HG02759 (cell line): ENCODE data around the gene HRAS.
A peak's percentile ranks its signal among the peaks of the same experiment; 100 is the strongest.

Experiments
- ATAC-seq: cut with Tn5 transposase; IDR thresholded peaks from one replicate; pipeline ENCODE4 v1.9.1; 2021; ENCODE audit warnings: mild to moderate bottlenecking, moderate library complexity; ENCODE audit not compliant: unreplicated experiment

Gene HRAS

DNA sequence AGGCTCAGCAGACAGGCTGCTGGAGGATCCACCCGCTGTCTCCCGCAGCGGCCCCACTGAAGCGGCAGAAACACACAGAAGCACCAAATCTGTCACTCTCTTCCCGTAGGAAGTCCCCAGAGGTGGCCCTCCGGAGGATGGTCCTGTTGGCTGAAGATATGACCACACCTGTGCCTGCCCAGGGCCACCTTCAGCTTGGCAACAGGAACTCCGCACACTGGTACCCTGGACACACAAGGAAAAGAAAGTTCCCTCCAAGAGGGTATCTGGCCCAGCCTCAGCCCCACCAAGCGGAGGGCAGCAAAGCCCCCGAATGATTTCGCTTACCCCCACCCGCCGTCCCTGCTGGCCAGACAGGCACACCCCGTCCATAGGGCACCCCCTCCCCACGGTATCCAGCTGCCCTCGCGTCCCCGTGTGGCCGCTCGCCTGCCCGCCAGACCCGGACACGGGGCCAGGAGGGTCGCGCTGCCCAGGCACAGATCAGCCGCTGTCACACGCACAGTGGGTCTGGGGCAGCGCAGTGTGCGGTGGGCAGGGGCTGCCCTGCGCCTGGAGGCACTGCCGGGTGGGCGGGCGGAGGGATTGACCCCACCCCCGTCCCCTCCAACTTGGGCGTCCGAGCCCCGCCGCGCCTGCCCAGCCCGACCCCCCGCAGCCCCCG lies 32.4 kb upstream of the HRAS start:
- ATAC-seq = no peak

DNA sequence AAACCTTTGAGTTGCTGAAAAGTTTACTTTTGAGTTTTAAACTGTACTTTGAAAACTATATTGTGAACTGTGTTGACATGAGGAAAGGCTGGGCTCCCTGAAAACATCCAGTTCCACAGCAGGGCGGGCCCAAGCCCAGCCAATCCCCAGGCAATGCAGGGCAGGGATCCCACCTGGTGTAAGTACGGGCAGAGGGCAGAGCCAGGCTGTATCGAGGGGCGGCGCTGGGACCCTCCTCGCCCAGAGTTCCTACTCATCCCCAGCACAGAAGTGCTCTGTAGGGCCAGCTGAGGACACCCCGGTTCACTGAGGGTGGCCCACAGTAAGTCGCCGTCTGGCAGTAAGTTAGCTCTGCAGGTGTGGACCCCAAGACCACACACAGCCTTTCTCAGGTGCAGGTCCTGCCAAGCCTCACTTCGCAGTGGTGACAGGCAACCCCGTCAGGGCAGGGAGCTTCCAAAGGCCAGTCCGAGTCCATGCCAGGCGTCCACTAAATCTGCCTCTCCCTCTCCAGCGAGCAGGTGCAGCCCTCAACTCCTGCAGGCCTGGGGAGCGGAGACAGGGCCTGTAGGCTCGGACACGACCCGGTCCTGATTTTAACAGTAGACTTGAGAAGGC lies 31.7 kb upstream of the HRAS start:
- ATAC-seq = no peak

DNA sequence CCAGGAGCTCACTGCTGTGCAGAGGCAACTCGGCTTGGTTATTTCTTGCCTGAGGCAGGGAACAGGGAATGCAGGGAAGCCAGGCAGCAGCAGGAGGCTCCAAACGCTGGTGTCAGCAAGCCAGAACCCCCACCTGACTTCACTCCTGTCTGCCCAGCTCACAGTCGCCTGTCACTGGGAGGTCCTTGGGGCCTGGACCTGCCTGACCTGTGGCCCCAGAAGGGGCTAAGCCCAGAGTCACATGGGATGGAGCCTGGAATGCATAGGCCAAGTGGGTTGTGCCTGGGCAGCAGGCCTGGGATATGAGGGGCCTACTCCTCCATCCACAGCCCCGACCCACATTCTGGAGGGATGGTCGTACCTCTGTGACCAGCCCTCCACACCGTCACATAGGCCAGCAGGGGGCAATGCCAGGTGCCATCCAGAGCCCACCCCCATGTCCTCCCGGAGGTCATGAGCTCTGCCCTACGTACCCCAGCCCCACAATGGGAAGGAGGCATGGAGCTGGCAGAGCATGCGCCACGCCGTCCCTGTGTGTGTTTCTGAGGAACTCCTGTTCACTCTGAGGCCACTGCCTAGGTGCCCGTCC lies 30.6 kb upstream of the HRAS start:
- no peak for ATAC-seq

DNA sequence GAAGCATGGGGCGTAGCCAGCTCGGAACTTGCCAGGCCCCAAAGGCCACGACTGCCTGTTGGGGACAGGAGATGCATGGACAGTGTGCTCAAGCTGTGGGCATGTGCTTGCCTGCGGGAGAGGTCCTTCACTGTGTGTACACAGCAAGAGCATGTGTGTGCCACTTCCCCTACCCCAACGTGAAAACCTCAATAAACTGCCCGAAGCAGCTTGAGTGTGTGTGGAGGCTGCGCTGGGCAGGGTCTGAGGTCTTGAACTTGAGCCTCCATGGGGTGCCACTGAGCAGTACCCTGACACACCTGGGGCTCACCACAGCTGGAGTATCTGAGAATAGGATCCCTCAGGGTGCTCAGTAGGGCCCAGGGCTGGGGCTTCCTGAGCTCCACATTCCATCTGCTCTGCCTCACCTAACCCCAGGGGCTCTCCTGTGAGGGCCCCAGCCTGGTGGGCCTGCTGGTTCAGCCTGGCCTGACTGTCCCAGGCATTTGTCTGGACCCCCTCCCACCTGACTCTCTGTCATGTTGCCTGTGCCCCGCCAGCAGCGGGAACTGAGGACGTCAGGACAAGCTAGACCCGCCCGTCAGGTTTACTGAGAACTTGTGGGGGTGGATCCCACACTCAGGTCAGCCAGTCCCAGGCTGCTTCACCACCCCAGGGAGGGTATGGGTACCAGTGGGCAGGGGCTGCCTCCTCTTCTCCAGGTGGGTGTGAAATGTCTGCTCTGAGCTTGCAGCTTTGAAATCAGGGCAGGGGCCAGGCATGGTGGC lies 28.6 kb upstream of the HRAS start:
- ATAC-seq = no peak

DNA sequence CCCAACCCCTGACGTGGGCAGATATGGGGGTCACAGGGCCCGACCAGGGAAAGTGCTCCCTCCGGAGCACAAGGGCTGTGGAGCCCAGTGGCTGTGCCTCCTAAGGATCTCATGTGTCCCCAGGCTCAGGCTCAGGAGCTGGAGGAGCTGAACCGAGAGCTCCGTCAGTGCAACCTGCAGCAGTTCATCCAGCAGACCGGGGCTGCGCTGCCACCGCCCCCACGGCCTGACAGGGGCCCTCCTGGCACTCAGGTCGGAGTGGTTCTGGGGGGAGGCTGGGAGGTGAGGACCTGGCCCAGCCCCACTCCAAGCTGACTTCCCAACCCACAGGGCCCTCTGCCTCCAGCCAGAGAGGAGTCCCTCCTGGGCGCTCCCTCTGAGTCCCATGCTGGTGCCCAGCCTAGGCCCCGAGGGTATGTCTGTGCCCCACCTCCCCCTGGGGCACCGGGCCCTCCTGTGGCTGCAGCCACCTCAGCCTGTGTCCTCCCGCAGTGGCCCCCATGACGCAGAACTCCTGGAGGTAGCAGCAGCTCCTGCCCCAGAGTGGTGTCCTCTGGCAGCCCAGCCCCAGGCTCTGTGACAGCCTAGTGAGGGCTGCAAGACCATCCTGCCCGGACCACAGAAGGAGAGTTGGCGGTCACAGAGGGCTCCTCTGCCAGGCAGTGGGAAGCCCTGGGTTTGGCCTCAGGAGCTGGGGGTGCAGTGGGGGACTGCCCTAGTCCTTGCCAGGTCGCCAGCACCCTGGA lies 27.9 kb upstream of the HRAS start:
- ATAC-seq = no peak

DNA sequence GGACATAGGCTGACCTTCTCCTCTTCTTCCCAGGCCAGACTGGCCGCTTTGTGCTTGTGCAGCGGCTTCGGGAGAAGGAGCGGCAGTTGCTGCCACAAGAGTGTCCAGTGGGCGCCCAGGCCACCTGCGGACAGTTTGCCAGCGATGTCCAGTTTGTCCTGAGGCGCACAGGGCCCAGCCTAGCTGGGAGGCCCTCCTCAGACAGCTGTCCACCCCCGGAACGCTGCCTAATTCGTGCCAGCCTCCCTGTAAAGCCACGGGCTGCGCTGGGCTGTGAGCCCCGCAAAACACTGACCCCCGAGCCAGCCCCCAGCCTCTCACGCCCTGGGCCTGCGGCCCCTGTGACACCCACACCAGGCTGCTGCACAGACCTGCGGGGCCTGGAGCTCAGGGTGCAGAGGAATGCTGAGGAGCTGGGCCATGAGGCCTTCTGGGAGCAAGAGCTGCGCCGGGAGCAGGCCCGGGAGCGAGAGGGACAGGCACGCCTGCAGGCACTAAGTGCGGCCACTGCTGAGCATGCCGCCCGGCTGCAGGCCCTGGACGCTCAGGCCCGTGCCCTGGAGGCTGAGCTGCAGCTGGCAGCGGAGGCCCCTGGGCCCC lies 26.8 kb upstream of the HRAS start:
- ATAC-seq = no peak

DNA sequence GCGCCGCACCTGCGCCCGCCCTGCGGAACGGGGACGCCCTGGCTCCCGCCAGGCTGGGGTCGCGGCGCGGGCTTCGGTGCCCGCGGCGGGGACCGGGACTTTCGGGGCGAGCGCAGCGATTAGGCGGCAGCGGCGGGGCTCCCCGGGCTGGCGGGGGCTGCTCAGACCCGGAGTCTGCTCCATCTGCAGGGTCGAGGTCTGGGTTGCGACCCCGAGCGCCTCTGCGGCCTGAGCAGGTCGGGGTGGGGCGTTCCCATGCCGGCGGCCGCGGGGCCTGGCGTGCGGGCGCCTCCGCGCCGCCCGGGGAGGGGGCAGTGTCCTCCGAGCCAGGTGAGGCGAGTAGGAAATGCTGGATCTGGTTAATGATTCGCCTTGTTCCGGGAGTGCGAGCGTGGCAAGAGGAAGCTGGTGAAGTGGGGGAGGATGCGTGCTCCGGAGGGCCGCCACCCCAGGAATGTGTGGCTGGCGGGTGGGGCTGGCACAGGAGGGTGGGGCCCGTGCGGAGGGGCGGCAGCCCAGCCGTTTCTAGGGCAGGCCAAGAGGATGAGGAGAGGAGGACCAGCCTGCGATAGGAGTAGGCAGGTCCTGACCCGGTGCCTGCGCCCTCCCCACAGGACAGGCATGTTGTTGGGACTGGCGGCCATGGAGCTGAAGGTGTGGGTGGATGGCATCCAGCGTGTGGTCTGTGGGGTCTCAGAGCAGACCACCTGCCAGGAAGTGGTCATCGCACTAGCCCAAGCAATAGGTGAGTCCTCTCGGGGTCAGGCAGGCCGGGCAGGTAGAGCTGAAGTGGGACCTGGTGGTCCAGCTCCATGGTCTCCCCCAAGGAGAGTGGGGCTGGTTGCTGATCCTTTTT lies 26.0 kb upstream of the HRAS start:
- peak; percentile 30 for ATAC-seq

DNA sequence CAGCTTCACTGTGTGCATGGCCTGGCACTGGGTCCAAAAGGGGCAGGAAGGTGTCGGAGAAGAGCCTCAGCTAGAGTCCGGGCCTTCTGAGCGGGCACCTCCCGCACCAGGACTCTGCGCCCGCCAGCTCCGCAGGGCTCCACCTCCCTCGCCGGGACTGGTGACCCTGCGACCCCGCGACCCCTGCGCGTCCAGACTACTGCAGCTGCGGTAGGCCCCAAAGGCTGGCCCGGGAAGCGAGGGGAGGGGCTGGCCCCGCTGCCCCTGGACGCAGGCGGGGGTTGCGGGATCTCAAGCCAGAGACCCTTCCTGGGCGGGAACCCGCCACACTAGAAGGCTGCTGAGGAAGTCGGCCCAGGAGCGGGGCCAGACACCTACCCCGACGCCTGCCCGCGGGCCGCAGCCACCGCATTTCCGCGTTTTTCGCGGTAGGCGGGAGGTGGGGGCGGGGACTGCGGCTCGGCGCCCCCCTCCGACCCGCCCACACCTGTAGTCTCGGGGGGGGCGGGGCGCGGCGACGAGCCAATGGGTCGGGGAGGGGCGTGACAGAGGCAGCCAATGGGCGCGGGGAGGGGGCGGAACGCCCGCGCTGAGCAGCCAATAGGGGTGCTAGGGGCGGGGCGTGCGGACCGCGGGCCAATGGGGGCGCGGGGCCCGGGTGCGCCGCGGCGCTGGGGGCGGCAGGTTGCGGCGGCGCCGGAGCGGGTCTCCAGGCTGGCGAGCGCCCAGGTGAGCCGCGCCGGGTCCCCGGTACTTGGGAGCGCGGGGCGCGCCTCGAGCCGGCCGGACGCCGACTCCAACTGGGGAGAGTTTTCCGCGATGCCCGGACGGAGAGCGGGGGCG lies 25.1 kb upstream of the HRAS start, which contains the start of the genes LMNTD2 and RASSF7:
Gene LMNTD2 (minus strand): TSS at position 434 of the 843 bp plus-strand sequence. CDS start 22 bp downstream, at position 412.
Gene RASSF7 (plus strand): TSS at position 666 of the 843 bp plus-strand sequence. CDS start 799 bp downstream, outside the sequence.
- ATAC-seq = peak; percentile 81

DNA sequence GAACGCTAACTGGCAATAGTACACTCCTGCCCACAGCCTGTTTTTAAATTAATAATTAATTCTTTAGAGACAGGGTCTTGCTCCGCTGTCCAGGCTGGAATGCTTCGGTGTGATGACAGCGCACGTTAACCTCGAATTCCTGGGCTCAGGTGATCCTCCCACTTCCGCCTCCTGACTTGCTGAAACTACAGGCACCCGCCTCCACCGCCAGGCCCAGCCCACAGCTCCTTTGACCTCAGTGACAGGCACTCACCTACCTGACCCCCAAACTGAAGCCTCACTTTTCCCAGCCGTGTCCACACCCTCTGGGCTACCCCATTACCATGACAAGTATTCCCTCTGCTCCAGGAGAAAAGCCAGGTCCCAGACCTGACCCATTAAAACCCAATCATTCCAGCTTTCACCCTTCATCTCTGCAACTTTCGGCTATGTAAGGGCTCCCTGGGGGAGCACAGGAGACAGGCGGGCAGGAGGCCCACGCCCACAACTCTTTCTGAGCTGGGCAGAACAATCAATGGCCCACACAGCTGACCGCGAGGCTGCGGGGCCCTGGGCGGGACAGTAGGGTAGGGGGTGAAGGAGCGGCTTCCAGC lies 24.4 kb upstream of the HRAS start:
- ATAC-seq = no peak

DNA sequence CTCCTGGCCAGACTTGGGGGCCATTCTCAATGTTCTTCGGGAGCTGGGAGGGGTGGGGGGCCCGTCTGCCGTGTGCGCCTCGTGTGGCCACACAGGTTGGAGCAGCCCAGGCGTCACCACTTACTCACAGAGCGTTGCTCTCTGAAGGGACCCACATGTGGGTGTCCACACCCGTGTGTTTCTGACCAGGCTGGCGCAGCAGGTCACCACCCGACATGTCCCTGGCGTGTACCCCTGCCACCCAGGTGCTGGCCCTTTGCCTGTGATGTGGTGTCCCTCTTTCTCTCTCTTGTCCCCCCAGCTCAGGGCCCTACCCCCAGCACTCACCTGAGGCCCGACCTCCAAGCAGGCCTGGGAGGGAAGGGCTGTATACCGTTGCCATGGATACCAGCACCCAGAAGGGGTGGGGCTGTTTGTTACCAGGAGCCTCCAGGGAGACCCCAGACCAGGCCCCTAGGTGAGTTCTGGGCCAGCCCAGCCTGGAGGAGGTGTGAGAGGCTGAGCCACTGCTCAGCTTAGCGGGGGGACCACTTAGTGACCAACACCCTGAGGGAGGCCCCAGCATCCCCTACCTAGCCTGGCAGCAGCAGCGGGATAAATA lies 23.7 kb upstream of the HRAS start:
- ATAC-seq = no peak

DNA sequence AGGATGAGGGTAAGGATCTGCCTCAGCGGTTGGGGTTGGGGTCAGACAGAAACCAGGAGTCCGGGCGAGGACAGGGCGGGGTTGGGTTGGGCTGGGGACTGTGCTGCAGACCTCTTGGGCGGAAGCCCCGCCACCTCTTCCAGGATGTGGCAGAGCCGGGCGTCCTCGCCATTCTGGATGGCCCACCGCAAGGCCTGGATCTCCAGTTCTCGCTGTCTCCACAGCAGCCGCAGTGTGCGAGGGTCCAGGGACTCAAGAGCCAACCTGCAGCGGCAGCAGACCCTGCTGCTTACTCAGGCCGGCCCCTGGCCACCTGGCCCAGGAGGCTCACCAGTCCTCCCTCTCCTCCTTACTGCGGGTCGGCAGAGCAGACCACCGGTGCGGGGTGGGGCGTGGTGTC lies 23.1 kb upstream of the HRAS start:
- ATAC-seq = no peak

DNA sequence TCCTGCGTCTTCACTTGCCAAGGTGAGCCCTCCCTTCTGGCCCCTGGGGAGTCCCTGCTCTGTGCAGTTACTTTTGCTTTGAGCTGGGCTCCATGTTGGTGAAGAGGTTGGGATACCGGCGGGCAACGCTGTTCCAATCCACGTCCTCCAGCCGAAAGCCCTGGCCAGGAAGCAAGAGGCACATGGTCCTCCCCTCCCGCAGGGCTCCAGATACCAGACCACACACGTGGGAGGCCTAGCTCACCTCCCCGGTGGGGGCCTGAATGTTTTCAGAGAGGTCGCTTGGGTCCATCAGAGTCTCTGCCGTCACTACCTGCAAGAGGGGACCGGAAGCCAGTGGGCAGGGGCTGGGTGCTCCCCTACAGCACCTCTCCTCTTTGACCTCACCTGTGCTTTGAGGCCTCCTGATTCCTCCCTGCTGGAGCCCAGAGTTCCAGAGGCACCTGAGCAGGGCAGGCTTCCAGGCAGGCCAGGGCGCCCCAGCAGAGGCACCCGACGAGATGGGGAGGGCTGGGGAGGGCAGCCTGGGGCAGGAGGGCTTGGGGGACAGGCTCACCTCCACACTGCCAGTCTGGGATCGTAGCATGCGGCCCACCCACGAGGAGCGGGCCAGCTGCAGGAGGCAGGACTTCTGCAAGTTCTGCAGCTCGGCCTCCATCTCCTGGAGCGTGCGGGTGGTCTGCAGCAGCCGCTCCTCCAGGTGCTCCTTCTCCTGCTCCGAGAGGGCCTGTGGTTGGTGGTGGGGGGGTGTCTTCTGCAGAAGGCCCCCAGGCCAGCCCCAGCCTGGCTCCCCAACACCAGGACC lies 22.2 kb upstream of the HRAS start:
- ATAC-seq = no peak

DNA sequence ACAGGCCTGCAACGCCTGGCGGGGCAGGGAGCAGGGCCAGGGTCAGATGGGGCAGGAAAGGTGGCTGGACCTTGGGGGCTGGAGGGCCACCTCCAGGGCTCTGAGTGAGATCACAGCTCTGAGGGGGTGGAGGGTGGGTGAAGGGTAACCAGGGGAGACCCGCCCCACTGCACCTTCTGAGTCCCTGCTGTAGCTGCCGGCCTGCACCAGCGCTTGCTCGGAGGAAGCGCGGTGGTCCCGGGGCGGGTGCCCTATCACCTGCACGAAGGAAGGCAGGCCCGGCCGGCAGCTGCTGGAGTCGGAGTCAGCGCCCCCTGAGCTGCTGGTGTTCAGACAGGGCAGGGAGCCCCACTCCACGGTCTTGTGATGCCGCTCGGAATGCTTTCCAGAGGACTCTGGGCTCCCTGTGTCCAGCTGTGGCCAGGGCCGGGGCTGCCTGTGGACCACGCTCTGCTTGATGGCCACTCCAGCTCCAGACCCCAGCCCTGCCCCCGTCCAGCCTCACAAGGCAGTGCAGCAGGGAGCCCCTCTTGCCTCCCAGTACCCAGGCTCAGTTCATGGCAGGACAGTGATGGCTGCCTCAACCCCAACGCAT lies 21.4 kb upstream of the HRAS start:
- no peak for ATAC-seq

DNA sequence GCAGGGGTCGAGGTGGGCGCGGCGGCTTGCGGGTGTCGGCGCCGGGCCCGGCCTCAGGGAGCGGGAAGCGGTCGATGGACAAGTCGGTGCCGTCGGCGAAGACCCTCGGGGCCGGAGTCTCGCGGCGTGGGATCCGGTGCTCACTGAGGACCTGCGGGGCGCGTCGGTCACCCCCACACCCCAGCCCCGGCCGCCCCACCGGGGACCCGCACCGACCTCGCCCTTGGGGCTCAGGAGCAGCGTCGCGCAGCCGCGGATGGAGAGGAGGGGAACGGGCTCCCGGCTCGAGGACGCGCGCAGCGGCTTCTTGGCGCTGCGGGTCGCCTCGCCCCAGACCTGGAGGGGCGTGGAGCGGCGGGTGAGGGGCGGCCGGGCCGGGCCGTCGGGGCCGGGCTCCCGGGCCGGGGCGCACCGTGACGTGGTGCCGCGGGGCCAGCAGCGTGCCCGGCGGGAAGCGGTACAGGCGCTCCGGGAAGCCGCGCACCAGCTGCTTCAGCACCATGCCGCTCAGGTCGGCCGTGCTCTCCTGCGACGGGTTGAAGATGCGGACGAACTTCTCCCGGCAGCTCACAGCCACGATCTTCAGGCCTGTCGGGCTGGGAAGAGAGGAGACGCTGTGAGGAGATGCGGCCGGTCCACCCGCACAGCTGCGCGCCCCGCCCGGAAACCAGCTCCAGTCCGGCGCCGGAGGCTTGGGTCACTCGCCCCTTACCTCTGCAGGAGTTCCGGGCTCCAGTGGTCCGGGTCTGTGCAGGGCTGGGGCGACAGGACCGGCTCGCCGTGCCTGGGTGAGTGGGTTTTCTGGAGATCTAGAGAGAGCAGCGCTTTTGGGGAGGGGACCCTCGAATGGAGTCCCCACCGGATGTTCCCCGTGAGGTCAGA lies 20.6 kb upstream of the HRAS start:
- no peak for ATAC-seq

DNA sequence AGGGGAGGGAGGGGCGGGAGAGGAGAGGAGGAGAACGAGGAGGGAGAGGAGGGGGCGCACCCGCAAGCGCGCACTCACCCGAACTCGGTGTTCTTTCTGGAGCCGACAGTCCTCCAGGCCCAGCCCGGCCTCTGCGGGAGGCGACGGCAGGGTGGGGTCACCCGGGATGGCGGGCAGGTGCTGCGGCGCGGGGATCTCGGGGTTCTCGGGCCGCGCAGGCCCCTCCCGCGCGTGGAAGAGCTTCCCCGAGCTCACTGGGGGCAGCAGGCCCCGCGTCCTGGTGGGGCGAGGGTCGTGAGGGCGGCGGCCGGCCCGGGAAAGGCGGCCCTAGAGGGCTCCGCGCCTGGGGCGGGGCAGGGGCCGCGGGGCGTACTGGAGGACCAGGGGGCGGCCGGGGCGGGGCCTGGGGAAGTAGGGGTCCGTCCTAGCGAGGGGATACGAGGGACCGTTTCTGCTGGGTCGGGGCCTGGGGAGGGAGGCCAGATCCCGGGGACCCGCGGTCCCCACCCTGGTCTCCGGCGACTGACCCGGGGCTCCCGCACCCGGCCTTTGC lies 19.9 kb upstream of the HRAS start:
- ATAC-seq = no peak
